Endothelial cell (in vitro differentiated cells): Measurements from ENCODE around the gene ALDH18A1. TPM values are rescaled to one million over a fixed set of nuclear protein-coding genes. Genes with fewer than 3 reads are reported as not detected.

Experiments
- DNase-seq: peaks from one replicate; pipeline ENCODE4 v3.0.0; 2021; ENCODE audit warnings: low spot score
- H3K27ac Mint-ChIP-seq: one replicate; pipeline ENCODE4 v1.8.0; 2021; ENCODE audit warnings: mixed read lengths, inconsistent platforms; ENCODE audit not compliant: unreplicated experiment
- H3K27me3 Mint-ChIP-seq: one replicate; pipeline ENCODE4 v1.8.0; 2021; ENCODE audit warnings: mild to moderate bottlenecking, moderate library complexity, mixed read lengths, inconsistent platforms; ENCODE audit not compliant: unreplicated experiment
- H3K36me3 Mint-ChIP-seq: one replicate; pipeline ENCODE4 v1.8.0; 2021; ENCODE audit warnings: mild to moderate bottlenecking, low read depth, mixed read lengths, inconsistent platforms; ENCODE audit not compliant: unreplicated experiment
- H3K4me1 Mint-ChIP-seq: one replicate; pipeline ENCODE4 v1.8.0; 2021; ENCODE audit warnings: mild to moderate bottlenecking, mixed read lengths, inconsistent platforms; ENCODE audit not compliant: unreplicated experiment
- H3K4me3 Mint-ChIP-seq: one replicate; pipeline ENCODE4 v1.8.0; 2021; ENCODE audit warnings: mild to moderate bottlenecking, mixed read lengths, inconsistent platforms; ENCODE audit not compliant: unreplicated experiment
- H3K9me3 Mint-ChIP-seq: one replicate; pipeline ENCODE4 v1.8.0; 2021; ENCODE audit warnings: mixed read lengths, inconsistent platforms; ENCODE audit not compliant: unreplicated experiment
- CTCF ChIP-seq: fragments of 200-600 bp; sonication (generic); IDR thresholded peaks from one replicate; pipeline ENCODE4 v1.5.0; 2021; ENCODE audit warnings: antibody characterized with exemption; ENCODE audit not compliant: unreplicated experiment
- long read RNA-seq: library from polyadenylated mRNA; unstranded; transcript quantifications from one replicate; pipeline ENCODE4 v2.0.0, GENCODE V29; 2020; ENCODE audit not compliant: unreplicated experiment
- total RNA-seq: library from RNA; stranded (reverse); fragmentation: NEBNext Ultra II Directional; extraction: Animal tissue kit (Norgen Biotek cat#: 25700); gene quantifications from one replicate; pipeline ENCODE4 v1.2.1, GENCODE V29; 2021; ENCODE audit not compliant: unreplicated experiment

Gene ALDH18A1
- total RNA-seq = 52.0 TPM
- long read RNA-seq, transcript ALDH18A1-202 (18 exons, 3,359 nt) = major isoform, 17 of 24 reads
- long read RNA-seq, partial matches to known transcripts = 1 of 24 reads
- long read RNA-seq, other reads (novel, unspliced or antisense) = 3 of 24 reads

- DNase-seq = peak; percentile 93
- peaks cover 1% of the 10 kb centered on the region for H3K27me3 Mint-ChIP-seq
- TF ChIP-seq CTCF = no peak
- no peak within 1 kb of the TSS for H3K27ac Mint-ChIP-seq
- no peaks in the 10 kb centered on the region for H3K9me3 Mint-ChIP-seq
- H3K4me3 Mint-ChIP-seq = peak within 1 kb of the TSS; percentile 99
- H3K4me1 Mint-ChIP-seq = peaks cover 8% of the 10 kb centered on the region
- peaks cover 19% of the 10 kb centered on the region for H3K36me3 Mint-ChIP-seq
Measured at GRCh38 chr10:95656291-95657164, at the start of gene ALDH18A1. ALDH18A1 (minus strand) TSS chr10:95656711; CDS start chr10:95653377, 3,334 bp downstream.

GRCh38 chr10:95698415-95698814 lies 41.9 kb upstream of the ALDH18A1 start:
- Mint-ChIP-seq H3K27me3 (peaks cover 3% of the 10 kb centered on the region), H3K36me3 (peaks cover 13% of the 10 kb centered on the region), H3K9me3 (peaks cover 7% of the 10 kb centered on the region), H3K27ac (no peak overlapping the region), H3K4me1 (peaks cover 7% of the 10 kb centered on the region), H3K4me3 (no peak overlapping the region)
- DNase-seq = no peak
- TF ChIP-seq CTCF = no peak

- H3K4me3 Mint-ChIP-seq = no peak overlapping the region
- DNase-seq = no peak
- no peak for TF ChIP-seq CTCF
- H3K4me1 Mint-ChIP-seq = peaks cover 13% of the 10 kb centered on the region
- peaks cover 7% of the 10 kb centered on the region for H3K9me3 Mint-ChIP-seq
- H3K27ac Mint-ChIP-seq = no peak overlapping the region
- H3K36me3 Mint-ChIP-seq = peaks cover 17% of the 10 kb centered on the region
- H3K27me3 Mint-ChIP-seq = peaks cover 8% of the 10 kb centered on the region
Measured at GRCh38 chr10:95697429-95697828, 40.9 kb upstream of the ALDH18A1 start.

- H3K9me3 Mint-ChIP-seq = peaks cover 7% of the 10 kb centered on the region
- no peak overlapping the region for H3K4me3 Mint-ChIP-seq
- H3K4me1 Mint-ChIP-seq = peaks cover 30% of the 10 kb centered on the region
- no peak for DNase-seq
- peaks cover 8% of the 10 kb centered on the region for H3K27me3 Mint-ChIP-seq
- peaks cover 22% of the 10 kb centered on the region for H3K36me3 Mint-ChIP-seq
- no peak for TF ChIP-seq CTCF
- H3K27ac Mint-ChIP-seq = peak overlapping the region; percentile 88
Measured at GRCh38 chr10:95694665-95695064, 38.2 kb upstream of the ALDH18A1 start.
